Inflammatory macrophage treated with lipopolysaccharide for 1 hour (primary cell): ENCODE data around the gene CAPN5.

Source experiments
- DNase-seq, 2 donors: peaks; one replicate each; pipeline ENCODE4 v3.0.0-alpha.2; 2020 to 2022

Gene CAPN5

GRCh38 chr11:77154381-77155081 is 87.8 kb downstream of the CAPN5 start:
- no peak for DNase-seq

- DNase-seq, result no peak
These were observed 88.3 kb downstream of the CAPN5 start for GRCh38 chr11:77155082-77155475.

GRCh38 chr11:77155556-77156130 is 88.9 kb downstream of the CAPN5 start:
- DNase-seq, result no peak

DNA sequence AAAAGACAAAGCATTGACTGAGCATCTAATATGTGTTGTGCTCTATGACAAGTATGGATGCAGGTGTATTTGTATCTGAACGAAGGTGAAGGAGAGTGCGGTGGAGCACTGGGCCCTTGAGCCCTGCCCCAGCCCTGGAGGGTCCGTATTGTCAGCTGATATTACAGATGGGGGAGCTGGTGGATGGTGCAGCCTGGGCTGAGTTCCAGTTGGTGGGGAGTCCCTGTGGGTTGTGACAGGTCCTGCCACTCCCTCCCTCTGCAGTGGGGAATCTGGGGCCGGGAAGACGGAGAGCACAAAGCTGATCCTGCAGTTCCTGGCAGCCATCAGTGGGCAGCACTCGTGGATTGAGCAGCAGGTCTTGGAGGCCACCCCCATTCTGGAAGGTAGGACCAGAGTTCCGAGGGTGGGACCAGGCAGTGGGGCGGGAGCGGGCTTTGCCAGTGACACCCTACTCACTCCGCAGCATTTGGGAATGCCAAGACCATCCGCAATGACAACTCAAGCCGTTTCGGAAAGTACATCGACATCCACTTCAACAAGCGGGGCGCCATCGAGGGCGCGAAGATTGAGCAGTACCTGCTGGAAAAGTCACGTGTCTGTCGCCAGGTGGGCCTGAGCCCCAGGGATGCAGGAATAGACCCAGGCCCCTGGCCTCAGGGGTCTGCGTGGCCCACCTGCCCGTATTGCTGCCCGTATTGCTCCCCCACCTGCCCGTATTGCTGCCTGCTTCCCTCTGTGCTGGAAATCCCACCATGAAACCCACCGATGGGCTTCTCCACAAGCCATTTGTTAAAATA is 89.8 kb downstream of the CAPN5 start:
- DNase-seq, result no peak

GRCh38 chr11:77158041-77158695 is 91.4 kb downstream of the CAPN5 start:
- no peak for DNase-seq

DNA sequence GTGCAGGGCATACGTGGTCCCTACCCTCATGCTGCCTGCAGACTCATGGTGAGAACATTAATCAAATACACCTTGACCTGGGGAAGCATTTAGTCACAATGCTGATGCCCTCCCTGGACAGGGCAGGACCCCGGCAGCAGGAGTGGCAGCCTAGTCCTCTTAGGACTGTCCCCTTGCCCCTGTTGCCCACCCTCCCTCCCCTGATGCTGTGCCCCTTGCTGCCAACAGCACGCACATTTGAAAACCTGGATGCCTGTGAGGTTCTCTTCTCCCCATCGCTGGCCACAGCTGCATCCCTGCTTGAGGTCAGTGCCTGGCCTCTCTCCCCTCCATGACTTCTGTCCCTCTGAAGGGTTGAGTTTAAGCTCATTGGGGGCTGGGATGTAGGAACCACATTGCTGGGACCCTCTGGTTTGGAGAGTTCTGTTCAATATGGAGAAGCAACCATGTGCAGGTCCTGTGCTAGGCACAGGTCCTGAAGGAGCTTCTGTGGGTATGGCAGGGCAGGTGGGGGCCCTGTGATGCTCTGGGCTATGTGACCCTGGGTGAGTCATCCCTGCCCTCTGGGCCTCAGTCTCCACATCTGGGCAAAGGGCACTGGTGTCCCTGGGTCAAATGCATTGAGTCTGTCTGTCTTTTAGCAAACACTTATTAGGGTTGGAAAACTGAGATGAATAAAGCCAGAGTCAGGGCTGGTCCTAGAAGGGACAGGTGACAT is 92.6 kb downstream of the CAPN5 start:
- DNase-seq, result no peak

DNA sequence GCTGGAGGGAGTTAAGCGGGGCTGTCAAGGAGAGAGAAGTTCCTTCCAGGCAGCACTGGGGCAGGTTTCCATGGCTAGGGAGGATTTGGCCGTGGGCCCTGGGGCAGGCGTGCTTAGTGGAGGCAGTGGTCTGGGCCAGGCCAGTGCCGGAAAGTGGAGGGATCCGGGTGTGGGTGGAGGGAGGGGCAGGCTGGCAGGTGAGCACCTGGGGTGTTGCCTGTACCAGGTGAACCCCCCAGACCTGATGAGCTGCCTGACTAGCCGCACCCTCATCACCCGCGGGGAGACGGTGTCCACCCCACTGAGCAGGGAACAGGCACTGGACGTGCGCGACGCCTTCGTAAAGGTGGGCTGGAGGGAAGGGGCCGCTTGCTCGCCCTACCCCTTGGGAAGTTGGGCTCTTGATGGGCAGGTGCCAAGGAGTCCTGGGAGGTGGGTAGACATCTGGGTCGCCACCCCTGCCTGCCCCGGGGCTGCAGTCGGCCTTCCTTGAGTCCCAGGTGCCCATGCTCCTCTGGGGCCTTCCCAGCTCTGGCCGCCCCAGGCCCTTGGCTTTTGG is 93.2 kb downstream of the CAPN5 start:
- DNase-seq, result no peak

DNA sequence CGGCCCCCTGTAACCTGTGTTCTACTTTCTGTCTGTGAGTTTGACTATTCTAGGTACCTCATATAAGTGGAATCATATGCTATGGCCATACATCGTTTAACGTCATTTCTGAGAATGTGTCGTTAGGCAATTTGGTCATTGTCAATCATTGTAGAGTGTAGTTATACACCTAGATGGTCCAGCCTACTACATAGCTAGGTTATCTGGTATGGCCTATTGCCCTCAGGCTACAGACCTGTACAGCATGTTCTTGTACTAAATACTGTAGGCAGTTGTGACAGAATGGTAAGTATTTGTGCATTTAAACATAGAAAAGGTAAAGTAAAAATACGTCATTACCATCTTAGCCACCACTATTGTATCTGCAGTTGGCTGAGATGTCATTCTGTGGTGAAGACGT is 96.5 kb downstream of the CAPN5 start:
- DNase-seq, result no peak

- DNase-seq, result no peak
These were observed 98.3 kb downstream of the CAPN5 start for GRCh38 chr11:77165066-77165465.

GRCh38 chr11:77166021-77166420 is 99.2 kb downstream of the CAPN5 start:
- no peak for DNase-seq

- no peak for DNase-seq
These were observed 100.4 kb downstream of the CAPN5 start for GRCh38 chr11:77167111-77167626.

GRCh38 chr11:77167791-77168190 is 101.0 kb downstream of the CAPN5 start:
- DNase-seq, result no peak

- no peak for DNase-seq
These were observed 103.3 kb downstream of the CAPN5 start for GRCh38 chr11:77170107-77170506.

DNA sequence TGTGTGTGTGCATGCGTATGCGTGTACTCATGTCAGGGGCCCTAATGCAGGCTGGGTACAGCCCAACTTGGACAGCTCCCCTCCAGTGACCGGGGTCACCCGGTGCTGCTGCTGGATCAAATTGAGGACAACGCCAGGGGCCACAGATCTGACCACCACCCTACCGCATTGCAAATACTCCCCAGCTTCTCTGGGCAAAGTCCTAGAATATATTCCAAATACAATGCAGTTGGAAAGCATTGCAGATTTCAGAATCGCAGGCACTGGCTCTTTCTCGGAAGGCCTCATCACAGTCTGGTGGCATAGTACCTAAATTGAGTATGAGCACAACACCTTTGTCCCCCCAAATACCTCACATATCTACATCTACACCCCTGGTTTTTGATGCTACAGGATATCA is 104.5 kb downstream of the CAPN5 start:
- DNase-seq, result no peak

- no peak for DNase-seq
These were observed 105.3 kb downstream of the CAPN5 start for GRCh38 chr11:77171885-77172665.

GRCh38 chr11:77172666-77172982 is 105.9 kb downstream of the CAPN5 start:
- no peak for DNase-seq

GRCh38 chr11:77173494-77173893 is 106.7 kb downstream of the CAPN5 start:
- no peak for DNase-seq

GRCh38 chr11:77174559-77174958 is 107.8 kb downstream of the CAPN5 start:
- no peak for DNase-seq

DNA sequence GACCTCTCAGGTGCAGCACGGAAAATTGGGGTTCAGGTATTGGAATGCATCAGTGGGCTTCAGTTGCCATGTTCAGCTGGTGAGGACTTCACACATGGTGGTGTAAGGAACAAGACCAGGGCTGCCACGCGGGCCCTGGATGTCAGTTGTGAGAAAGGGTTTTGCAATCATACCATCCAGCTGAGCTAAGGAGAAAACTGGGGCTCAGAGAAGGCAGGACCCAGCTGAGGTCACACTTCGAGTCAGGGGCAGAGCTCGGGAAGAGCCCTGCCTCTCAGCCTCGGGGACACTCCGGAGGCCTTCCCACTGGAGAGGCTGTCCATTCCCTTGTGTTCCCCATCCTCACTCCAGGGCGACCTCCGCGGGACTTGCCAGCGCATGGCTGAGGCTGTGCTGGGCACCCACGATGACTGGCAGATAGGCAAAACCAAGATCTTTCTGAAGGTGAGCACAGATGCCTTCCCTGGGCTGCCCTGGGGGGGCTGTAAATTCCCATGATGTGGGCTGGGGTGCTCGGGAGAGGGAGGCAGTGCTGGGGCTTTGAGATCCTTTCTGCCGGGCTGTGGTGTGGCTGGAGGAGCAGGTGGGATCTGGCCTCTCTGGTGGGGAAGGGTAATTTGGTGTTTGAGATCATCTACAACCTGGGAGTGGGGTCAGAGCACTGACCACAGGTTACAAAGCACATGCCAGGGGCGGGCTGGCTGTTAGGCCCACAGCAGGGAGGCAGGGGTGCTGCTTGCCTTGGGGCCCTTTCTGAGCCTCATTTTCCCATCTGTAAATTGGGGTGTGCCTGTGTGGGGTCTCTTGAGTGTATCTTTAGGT is 108.5 kb downstream of the CAPN5 start:
- peak; percentile 27 to 38 for DNase-seq
